Trophoblast cell (in vitro differentiated cells and primary cell): ENCODE measurements around the gene FNIP1.
"Not testable (repeated sequence)": the region's sequence is repeated elsewhere in the genome, so short reads cannot be mapped to it uniquely, and the experiment has no call there.

Source experiments
- DNase-seq, 2 donors: peaks; one replicate each; pipeline ENCODE4 v3.0.0-alpha.2; 2016
- H2AFZ ChIP-seq: 2 replicates; pipeline ENCODE4 v1.6.1; 2013; ENCODE audit warnings: low read length, moderate library complexity, mild to moderate bottlenecking; ENCODE audit not compliant: insufficient read depth, poor library complexity
- H2AK5ac ChIP-seq: 2 replicates; pipeline ENCODE4 v1.6.1; 2013; ENCODE audit warnings: mild to moderate bottlenecking, low read length
- H2BK120ac ChIP-seq: 2 replicates; pipeline ENCODE4 v1.6.1; 2013; ENCODE audit warnings: low read length, mild to moderate bottlenecking, moderate library complexity; ENCODE audit not compliant: insufficient read depth, poor library complexity
- H2BK12ac ChIP-seq: 2 replicates; pipeline ENCODE4 v1.6.1; 2013; ENCODE audit warnings: mild to moderate bottlenecking, low read length, moderate library complexity
- H2BK5ac ChIP-seq: 2 replicates; pipeline ENCODE4 v1.6.1; 2013; ENCODE audit warnings: low read length, low read depth, moderate library complexity, mild to moderate bottlenecking; ENCODE audit not compliant: poor library complexity
- H3K14ac ChIP-seq: 2 replicates; pipeline ENCODE4 v1.6.1; 2013; ENCODE audit warnings: mild to moderate bottlenecking, low read length
- H3K18ac ChIP-seq: 2 replicates; pipeline ENCODE4 v1.6.1; 2013; ENCODE audit warnings: mild to moderate bottlenecking, low read length
- H3K23ac ChIP-seq: 2 replicates; pipeline ENCODE4 v1.6.1; 2013; ENCODE audit warnings: low read length
- H3K27ac ChIP-seq: 2 replicates; pipeline ENCODE4 v1.5.1; 2013; ENCODE audit warnings: low read depth, mild to moderate bottlenecking, inconsistent platforms, low read length, moderate library complexity
- H3K27me3 ChIP-seq: 2 replicates; pipeline ENCODE4 v1.6.1; 2013; ENCODE audit warnings: inconsistent platforms, mild to moderate bottlenecking, low read length, moderate library complexity; ENCODE audit not compliant: insufficient read depth
- H3K36me3 ChIP-seq, 2 experiments: 1 replicate in 1 of 2; 2 replicates in 1 of 2; pipeline ENCODE4 v1.6.1; 2013; ENCODE audit warnings: low read length in 2 of 2, mild to moderate bottlenecking in 2 of 2, moderate library complexity in 1 of 2; ENCODE audit not compliant: insufficient read depth in 2 of 2, control insufficient read depth in 1 of 2
- H3K4ac ChIP-seq: 2 replicates; pipeline ENCODE4 v1.6.1; 2013; ENCODE audit warnings: low read depth, mild to moderate bottlenecking, low read length, moderate library complexity
- H3K4me1 ChIP-seq, 2 experiments: 1 replicate in 1 of 2; 2 replicates in 1 of 2; pipeline ENCODE4 v1.6.1; 2013; ENCODE audit warnings: low read length in 2 of 2, mild to moderate bottlenecking in 2 of 2, moderate library complexity in 1 of 2; ENCODE audit not compliant: insufficient read depth in 2 of 2, control insufficient read depth in 1 of 2
- H3K4me2 ChIP-seq: 2 replicates; pipeline ENCODE4 v1.6.1; 2013; ENCODE audit warnings: inconsistent platforms, mild to moderate bottlenecking, low read length, moderate library complexity
- H3K4me3 ChIP-seq: 2 replicates; pipeline ENCODE4 v1.5.1; 2013; ENCODE audit warnings: mild to moderate bottlenecking, low read depth, low read length, inconsistent platforms
- H3K79me1 ChIP-seq: one replicate; pipeline ENCODE4 v1.6.1; 2013; ENCODE audit warnings: low read length
- H3K79me2 ChIP-seq: 2 replicates; pipeline ENCODE4 v1.6.1; 2013; ENCODE audit warnings: low read length, mild to moderate bottlenecking; ENCODE audit not compliant: control insufficient read depth, insufficient read depth, poor library complexity
- H3K9ac ChIP-seq: 2 replicates; pipeline ENCODE4 v1.6.1; 2013; ENCODE audit warnings: mild to moderate bottlenecking, low read length
- H3K9me3 ChIP-seq: 2 replicates; pipeline ENCODE4 v1.6.1; 2013; ENCODE audit warnings: low read depth, mild to moderate bottlenecking, control low read depth, inconsistent platforms, low read length; ENCODE audit not compliant: insufficient read depth
- H4K12ac ChIP-seq: 2 replicates; pipeline ENCODE4 v1.6.1; 2013; ENCODE audit warnings: low read depth, mild to moderate bottlenecking, low read length, moderate library complexity
- H4K8ac ChIP-seq: 2 replicates; pipeline ENCODE4 v1.6.1; 2013; ENCODE audit warnings: low read depth, mild to moderate bottlenecking, low read length, moderate library complexity
- H4K91ac ChIP-seq: one replicate; pipeline ENCODE4 v1.6.1; 2013; ENCODE audit warnings: low read depth, mild to moderate bottlenecking, low read length, moderate library complexity
- WGBS: extraction: QIAGEN DNeasy Blood & Tissue Kit; methylation state at CpG from one replicate; pipeline ENCODE4 v1.1.7; 2013; ENCODE audit warnings: missing lambda C conversion rate; ENCODE audit not compliant: insufficient read length, insufficient coverage; ENCODE audit errors: extremely low coverage; 5-methylcytosine and 5-hydroxymethylcytosine counted together

FNIP1 gene

DNA sequence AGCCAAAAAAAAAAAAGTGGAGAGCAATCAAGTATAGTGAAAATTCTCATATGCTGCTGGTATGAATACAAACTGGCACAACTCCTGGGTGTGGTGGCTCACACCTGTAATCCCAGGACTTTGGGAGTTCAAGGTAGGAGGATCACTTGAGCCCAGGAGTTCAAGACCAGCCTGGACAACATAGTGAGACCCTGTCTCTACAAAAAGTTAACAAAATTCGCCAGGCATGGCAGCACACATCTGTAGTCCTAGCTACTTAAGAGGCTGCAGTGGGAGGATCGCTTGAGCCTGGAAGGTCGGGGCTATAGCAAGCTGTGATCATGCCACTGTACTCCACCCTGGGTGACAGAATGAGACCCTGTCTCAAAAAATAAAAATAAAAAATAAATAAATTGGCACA is 51.7 kb downstream of the FNIP1 start:
- Histone ChIP-seq H3K36me3 (peaks cover 2 to 3% of the 10 kb centered on the region in 2 experiments), H3K27ac (no peak overlapping the region), H2BK12ac (no peak overlapping the region), H3K4me1 (no peaks in the 10 kb centered on the region), H3K27me3 (no peaks in the 10 kb centered on the region), H3K4ac (no peak overlapping the region), H3K23ac (no peak overlapping the region), H3K18ac (no peak overlapping the region), H4K91ac (no peak overlapping the region), H2AFZ (no peak overlapping the region), H3K79me2 (no peaks in the 10 kb centered on the region), H3K9me3 (no peaks in the 10 kb centered on the region), H4K8ac (no peak overlapping the region), H3K79me1 (no peaks in the 10 kb centered on the region), H2BK120ac (no peak overlapping the region), H2AK5ac (no peak overlapping the region), H3K4me3 (no peak overlapping the region), H3K4me2 (no peak overlapping the region), H2BK5ac (no peak overlapping the region), H3K9ac (no peak overlapping the region), H3K14ac (no peak overlapping the region), H4K12ac (no peak overlapping the region)
- no peak for DNase-seq
- no CpG with 5 or more reads among the region's 3 CpGs for WGBS

DNA sequence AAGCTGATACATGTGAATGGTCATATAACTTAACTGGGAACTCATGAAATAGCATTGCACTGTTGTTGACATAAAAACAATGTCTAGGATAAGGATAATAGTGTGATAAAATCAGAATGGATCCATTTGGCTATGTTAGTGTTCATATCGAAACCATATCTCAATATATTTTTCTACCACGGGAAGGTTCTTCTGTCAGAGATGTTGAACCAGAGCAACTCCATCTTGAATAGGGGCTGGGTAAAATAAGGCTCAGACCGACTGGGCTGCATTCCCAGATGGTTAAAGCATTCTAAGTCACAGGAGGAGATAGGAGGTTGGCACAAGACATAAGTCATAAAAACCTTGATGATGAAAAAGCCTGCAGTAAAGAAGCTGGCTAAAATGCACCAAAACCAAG is 56.3 kb downstream of the FNIP1 start:
- no peak overlapping the region for H2BK5ac ChIP-seq
- no peak overlapping the region for H3K23ac ChIP-seq
- H4K8ac ChIP-seq = no peak overlapping the region
- H2BK120ac ChIP-seq = no peak overlapping the region
- no peak overlapping the region for H3K14ac ChIP-seq
- H3K79me1 ChIP-seq = no peaks in the 10 kb centered on the region
- no peak overlapping the region for H2BK12ac ChIP-seq
- H3K79me2 ChIP-seq = no peaks in the 10 kb centered on the region
- no peaks in the 10 kb centered on the region for H3K9me3 ChIP-seq
- H3K4me1 ChIP-seq = no peaks in the 10 kb centered on the region
- DNase-seq = no peak
- H3K27me3 ChIP-seq = no peaks in the 10 kb centered on the region
- H3K9ac ChIP-seq = no peak overlapping the region
- no CpG with 5 or more reads among the region's 3 CpGs for WGBS
- H3K4me2 ChIP-seq = no peak overlapping the region
- no peak overlapping the region for H4K91ac ChIP-seq
- H3K4me3 ChIP-seq = no peak overlapping the region
- H2AK5ac ChIP-seq = no peak overlapping the region
- no peak overlapping the region for H2AFZ ChIP-seq
- no peak overlapping the region for H3K18ac ChIP-seq
- no peak overlapping the region for H3K4ac ChIP-seq
- no peak overlapping the region for H3K27ac ChIP-seq
- no peak overlapping the region for H4K12ac ChIP-seq
- peaks cover 6 to 8% of the 10 kb centered on the region in 2 experiments for H3K36me3 ChIP-seq

DNA sequence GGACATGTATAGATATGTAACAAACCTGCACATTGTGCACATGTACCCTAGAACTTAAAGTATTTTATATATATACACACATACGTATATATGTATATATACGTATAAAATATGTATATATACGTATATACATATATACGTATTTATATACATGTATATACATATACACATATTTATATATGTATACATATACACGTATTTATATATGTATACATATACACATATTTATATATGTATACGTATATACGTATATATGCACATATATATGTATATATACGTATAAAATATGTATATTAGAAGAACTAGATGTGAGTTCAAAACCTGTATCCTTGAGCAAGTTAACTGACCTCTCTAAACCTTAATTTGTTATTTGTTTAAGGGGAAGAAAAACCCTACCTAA is 61.4 kb downstream of the FNIP1 start:
- Histone ChIP-seq H2AFZ (no peak overlapping the region), H3K4me2 (no peak overlapping the region), H3K14ac (no peak overlapping the region), H4K12ac (no peak overlapping the region), H3K4me1 (no peaks in the 10 kb centered on the region), H2AK5ac (no peak overlapping the region), H3K79me1 (no peaks in the 10 kb centered on the region), H3K23ac (no peak overlapping the region), H3K27ac (no peak overlapping the region), H2BK5ac (no peak overlapping the region), H3K27me3 (no peaks in the 10 kb centered on the region), H3K36me3 (peaks cover 4 to 8% of the 10 kb centered on the region in 2 experiments), H2BK120ac (no peak overlapping the region), H3K9me3 (no peaks in the 10 kb centered on the region), H4K8ac (no peak overlapping the region), H3K4ac (no peak overlapping the region), H2BK12ac (no peak overlapping the region), H3K79me2 (no peaks in the 10 kb centered on the region), H3K9ac (no peak overlapping the region), H3K18ac (no peak overlapping the region), H4K91ac (no peak overlapping the region), H3K4me3 (no peak overlapping the region)
- no CpG with 5 or more reads among the region's 8 CpGs for WGBS
- DNase-seq = no peak

DNA sequence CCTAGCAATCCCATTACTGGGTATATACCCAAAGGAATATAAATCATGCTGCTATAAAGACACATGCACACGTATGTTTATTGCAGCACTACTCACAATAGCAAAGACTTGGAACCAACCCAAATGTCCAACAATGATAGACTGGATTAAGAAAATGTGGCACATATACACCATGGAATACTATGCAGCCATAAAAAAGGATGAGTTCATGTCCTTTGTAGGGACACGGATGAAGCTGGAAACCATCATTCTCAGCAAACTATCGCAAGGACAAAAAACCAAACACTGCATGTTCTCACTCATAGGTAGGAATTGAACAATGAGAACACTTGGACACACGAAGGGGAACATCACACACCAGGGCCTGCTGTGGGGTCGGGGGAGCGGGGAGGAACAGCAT is 61.9 kb downstream of the FNIP1 start:
- H3K27ac ChIP-seq, H3K4me1 ChIP-seq, H4K8ac ChIP-seq, H3K9me3 ChIP-seq, H3K9ac ChIP-seq, H3K14ac ChIP-seq, H2BK5ac ChIP-seq, H2AK5ac ChIP-seq, DNase-seq, H4K12ac ChIP-seq, H3K4me3 ChIP-seq, H3K18ac ChIP-seq, H3K79me1 ChIP-seq, H2AFZ ChIP-seq, H3K27me3 ChIP-seq, H3K79me2 ChIP-seq, H2BK12ac ChIP-seq, H3K36me3 ChIP-seq, H3K4me2 ChIP-seq, H4K91ac ChIP-seq, H2BK120ac ChIP-seq, H3K4ac ChIP-seq, H3K23ac ChIP-seq: not testable (repeated sequence)
- no CpG with 5 or more reads among the region's 6 CpGs for whole genome bisulfite sequencing
